GM18511 (cell line): ENCODE results near the gene CLDN6.
"Not testable (repeated sequence)": the region's sequence is repeated elsewhere in the genome, so short reads cannot be mapped to it uniquely, and the experiment has no call there.

Experiments used
- ATAC-seq: cut with Tn5 transposase; IDR thresholded peaks from one replicate; pipeline ENCODE4 v1.9.1; 2021; ENCODE audit warnings: mild to moderate bottlenecking, moderate library complexity; ENCODE audit not compliant: unreplicated experiment

Gene CLDN6, protein sequence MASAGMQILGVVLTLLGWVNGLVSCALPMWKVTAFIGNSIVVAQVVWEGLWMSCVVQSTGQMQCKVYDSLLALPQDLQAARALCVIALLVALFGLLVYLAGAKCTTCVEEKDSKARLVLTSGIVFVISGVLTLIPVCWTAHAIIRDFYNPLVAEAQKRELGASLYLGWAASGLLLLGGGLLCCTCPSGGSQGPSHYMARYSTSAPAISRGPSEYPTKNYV

DNA sequence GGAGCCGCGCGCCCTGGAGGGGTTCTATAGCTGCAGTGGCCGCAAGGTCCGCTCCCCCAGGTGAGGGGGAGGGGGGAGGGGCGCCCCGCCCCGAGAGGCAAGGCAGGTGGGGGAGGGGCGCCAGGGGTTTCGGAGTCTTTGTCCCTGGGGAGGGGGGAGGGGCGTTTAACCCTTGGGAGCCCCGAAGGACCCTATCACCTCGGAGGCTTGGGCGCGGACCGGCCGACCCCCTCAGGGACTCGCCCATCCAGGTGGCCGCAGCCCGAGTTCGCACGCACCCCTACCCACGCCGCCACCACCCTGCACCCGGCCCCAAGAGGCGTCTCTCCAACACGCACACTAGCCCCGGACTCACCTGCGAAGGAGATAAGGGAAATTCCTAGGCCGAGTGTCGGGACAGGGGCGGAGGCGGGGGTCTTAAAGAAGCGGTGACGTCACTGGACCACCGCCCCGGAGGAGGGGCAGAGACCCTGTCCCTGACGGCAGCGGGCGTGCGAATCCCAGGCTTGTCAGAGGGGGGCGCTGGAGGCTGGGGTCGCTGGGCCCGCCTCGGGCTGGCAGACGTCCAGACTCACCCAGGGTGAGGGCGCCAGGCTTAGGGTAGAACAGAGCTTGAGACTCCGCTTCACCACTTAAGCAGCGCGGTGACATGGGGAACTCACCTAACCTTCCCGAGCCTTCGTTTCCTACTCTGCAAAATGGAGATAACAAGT lies at the start of gene CLDN6:
Gene CLDN6 (minus strand): TSS at position 390 of the 713 bp plus-strand sequence. CDS start 2,162 bp downstream, outside the sequence.
- ATAC-seq, result no peak

DNA sequence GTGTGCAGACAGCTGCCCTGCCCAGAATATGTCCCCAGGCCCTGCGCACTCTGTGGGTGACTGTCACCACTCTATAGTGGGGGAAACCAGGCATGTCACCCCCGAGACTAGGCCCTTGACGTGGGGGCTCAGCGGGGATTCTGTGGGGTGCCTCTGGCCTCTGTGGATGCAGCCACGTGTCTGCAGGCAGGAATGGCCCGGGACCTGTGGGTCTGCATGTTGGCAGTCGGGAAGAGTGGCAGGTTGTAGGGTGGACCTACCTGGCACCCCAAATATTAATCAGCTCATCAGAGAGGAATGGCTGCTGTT lies 48.4 kb upstream of the CLDN6 start:
- no peak for ATAC-seq

DNA sequence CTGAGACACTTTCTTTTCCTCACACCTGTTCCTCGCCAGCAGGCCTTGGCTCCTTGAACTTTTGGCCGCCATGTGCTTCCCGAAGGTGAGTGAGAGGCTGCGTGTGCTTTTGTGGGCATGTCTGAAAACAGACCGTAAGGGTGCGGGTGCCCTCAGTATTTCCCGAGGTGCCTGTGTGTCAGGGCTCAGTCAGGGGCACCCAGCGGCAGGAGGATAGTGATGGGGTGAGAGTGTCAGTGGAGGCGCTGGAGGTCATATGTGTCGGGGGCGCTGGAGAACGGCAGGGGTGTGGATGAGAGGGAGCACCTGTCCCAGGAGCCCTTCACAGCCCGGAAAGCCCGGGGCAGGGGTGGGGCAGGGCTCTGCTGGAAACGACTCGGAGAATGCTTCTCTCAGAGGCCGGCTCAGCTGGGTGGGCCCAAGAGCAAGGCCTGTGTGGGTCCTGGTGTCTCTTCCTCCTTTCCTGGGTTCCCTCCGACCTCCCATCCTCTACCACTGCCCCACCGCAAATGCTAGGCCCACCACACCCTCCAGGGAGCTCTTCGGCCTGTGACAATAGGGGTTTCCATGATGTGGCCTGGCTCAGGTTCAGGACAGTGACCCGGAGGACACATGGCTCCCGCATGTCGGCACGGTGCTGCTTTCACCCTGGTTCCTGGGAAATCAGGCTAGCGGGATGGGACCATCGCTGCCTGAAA lies 47.9 kb upstream of the CLDN6 start:
- ATAC-seq, result no peak

DNA sequence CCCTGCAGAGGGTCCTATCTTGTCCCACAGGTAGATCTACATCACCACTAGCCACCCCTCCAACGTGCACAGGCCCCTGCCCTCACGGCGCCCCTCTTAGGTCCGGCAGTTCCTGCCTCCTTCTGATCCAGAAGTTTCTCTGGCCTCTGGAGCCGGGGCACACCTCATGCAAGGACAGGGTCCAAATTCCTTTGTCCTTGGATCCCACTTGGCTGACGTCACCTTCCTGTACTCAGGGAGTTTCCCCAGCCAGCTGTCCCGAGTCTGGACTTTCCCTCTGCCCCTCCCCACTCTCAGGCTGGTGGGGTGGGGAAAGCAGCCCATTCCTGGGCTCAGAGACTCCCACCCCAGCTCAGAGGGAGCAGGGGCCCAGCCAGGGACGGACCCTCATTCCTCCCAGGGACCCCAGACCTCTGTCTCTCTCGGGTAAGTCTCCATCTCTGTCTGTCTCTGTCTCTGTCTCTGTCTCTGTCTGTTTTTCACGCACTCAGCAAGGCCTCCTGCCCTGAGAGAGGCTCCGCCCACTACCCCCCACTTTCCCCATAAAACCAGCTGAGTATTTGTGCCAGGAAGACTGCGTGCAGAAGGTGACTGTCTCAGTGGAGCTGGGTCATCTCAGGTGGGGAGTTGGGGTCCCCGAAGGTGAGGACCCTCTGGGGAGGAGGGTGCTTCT lies 47.2 kb upstream of the CLDN6 start, which contains the start of gene IL32:
Gene IL32 (plus strand): TSS at position 572 of the 673 bp plus-strand sequence. CDS start 172 bp downstream, outside the sequence.
- ATAC-seq, result no peak

DNA sequence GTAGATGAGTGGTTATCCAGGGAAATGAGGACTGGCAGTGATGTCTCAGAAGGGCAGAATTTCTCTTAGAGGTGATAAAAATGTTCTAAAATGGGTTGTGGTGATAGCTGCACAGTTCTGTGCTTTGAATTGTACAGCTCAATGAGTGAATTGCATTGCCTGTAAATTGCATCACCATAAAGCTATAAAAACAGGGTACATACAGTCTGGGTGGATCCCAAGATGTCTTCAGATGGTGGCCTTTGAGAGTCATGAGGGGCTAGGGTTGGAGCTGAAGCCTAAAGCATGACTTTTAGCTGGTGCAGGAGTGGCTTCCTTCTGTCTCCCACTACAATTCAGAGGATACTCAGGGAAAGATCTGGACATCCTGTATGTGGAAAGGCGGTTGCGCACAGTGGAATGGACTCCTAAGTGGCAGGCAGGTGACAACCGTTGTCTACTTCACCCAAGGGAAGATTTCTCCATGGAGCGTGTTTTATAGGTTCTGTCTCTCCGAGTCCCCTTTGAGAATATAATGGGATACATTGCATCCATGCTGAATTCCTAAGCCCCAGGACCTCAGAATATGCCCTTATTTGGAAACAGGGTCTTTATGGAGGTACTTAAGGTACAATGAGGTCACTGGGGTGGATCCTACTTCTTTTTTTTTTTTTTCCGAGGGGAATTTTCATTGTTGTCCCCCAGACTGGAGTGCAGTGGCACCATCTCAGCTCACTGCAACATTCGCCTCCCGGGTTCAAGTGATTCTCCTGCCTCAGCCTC lies 45.8 kb upstream of the CLDN6 start:
- no peak for ATAC-seq

DNA sequence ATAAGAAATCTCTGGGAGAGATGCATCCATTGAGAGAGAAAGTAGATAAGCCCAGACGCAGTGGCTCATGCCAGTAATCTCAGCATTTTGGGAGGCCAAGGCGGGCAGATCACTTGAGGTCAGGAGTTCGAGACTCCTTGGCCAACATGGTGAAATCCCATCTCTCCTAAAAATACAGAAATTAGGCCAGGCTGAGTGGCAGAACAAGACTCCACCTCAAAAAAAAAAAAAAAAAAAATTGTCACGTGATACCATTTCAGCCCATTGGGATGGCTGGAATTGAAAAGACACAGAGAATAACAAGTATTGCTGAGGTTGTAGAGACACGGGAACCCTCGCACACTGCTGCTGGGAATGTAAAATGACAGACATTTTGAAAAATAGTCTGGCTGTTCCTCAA lies 44.6 kb upstream of the CLDN6 start:
- ATAC-seq, result no peak

DNA sequence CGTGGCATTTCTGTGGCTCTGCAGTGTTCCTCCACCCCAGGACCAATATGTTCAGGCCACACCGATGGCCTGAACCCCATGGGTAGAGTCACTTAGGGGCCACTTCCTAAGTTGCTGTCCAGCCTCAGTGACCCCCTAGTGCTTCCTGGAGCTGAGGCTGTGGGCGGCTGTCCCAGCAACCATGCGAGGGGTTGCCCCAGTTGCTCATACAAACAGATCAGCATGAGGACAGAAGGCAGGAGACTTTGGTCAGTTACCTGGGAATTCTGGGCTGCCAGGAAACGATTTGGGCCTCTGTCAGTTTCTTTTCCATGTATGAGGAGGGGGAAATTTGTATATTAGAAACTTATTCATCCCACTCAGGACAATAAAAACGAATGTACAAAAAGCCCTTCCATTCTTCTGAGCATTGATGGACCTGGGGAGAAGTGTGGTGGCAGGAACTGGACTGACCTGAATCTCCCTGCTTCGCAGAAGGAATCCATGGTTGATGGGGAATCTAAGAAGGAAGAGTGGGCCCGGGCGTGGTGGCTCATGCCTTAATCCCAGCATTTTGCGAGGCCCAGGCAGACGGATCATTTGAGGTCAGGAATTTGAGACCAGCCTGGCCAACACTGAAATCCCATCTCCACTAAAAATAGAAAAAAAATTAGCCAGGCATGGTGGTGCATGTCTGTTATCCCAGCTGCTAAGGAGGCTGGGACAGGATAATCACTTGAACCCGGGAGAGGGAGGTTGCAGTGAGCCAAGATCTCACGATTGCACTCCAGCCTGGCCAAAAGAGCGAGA lies 42.5 kb upstream of the CLDN6 start:
- ATAC-seq, result no peak

DNA sequence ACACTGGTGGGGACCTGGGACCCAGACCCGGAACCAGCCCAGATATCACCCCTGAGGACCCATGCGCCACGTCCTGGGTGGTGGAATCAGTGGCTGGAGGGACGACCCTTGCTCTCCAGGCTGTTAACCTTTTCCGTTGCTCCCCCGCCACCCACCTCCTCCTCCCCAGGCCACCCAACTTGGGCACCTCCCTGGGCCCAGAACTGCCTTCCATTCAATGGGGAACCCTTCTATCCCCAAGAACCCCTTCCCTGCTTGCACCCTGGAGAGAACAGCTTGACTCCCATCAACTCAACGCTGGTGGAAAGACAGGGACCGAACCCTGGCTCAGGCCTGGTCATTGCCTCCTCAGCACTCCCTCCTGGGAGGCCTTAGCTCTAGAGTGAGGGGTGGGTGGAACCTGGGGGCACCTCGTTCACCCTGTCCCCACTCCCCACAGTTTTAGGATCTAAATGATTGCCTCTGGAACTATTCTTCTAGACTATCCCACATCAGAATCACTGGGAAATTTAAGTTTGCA lies 41.8 kb upstream of the CLDN6 start:
- no peak for ATAC-seq

DNA sequence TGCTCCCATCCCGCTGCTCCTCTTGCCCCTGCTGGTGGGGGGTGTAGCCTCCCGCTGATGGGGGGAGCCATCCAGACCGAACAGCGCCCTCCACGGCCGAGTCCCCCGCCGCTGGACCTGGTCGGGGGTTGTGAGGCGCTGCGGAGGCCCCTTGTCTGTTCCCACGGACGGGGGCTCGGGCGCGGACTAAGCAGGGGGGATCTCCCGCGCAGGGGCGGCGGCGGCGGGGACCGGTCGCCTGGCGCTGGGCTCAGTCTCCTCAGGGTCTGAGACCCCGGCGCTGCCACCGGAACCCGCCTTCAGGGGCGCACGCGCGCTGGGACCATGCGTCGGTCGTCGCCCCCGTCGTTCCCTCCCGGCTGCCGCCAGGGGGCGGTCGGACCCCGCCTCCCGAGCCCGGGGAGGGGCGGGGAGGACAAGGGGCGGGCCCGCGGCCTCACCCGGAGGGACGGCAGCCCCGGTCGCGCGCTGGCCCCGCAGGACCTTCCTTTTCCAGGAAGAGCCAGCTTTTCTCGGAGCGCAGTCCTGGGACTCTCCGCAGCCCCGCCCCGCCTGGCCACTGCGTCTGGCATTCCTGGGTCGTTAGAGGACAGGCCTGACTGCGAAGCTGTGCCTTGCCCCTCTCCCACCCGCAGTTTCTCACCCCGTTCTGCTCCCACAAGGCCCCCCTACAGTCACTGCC lies 41.2 kb upstream of the CLDN6 start:
- peak; percentile 85 for ATAC-seq

DNA sequence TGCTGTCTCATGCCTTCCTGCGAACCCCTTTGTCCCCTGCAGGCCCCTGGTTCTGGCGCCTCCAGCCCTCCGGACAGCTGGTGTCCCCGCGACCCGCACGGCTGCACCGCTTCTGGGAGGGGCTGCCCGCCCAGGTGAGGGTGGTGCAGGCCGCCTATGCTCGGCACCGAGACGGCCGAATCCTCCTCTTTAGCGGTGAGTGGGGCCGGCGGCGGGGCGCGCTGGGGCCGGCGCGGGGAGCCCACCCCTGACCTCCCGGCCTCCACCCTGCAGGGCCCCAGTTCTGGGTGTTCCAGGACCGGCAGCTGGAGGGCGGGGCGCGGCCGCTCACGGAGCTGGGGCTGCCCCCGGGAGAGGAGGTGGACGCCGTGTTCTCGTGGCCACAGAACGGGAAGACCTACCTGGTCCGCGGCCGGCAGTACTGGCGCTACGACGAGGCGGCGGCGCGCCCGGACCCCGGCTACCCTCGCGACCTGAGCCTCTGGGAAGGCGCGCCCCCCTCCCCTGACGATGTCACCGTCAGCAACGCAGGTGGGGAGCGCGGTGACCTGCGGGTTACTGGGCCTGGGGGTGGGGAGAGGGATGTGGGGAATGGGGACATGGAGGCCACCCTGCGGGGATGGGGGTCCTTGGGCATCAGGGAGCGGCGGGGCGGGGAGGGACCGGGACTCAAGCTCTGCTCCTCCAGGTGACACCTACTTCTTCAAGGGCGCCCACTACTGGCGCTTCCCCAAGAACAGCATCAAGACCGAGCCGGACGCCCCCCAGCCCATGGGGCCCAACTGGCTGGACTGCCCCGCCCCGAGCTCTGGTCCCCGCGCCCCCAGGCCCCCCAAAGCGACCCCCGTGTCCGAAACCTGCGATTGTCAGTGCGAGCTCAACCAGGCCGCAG lies 40.4 kb upstream of the CLDN6 start:
- peak; percentile 57 for ATAC-seq

DNA sequence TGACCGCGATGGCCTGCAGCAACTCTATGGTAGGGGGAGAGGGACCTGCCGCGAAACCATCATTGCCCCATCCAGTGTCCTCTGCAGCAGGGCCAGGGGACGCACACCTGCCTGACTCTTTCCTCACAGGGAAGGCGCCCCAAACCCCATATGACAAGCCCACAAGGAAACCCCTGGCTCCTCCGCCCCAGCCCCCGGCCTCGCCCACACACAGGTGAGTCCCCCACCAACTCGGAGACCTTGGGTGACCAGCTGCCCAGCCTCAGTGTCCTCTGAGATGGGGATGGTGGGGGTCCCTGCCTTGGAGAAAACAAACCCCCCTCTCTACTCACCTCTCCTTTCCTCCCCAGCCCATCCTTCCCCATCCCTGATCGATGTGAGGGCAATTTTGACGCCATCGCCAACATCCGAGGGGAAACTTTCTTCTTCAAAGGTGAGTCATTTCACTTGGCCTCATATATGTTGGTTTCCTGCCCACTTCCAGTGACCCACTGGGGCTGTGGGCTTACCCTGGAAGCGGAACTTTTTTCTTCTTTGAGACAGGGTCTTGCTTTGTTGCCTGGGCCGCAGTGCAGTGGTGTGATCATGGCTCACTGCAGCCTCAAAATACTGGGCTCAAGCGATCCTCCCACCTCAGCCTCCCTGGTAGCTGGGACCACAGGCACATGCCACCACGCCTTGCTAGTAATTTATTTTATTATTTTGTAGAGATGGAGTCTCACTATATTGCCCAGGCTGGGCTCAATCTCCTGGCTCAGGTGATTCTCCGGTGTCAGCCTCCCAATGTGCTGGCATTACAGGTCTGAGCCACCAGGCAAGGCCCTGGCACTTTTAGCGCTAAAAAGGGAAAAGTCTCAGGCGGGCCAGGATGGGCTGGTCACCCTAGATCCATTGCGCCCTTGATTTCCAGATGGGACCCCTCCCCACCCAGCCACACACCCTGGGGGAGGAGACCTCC lies 39.5 kb upstream of the CLDN6 start:
- no peak for ATAC-seq

DNA sequence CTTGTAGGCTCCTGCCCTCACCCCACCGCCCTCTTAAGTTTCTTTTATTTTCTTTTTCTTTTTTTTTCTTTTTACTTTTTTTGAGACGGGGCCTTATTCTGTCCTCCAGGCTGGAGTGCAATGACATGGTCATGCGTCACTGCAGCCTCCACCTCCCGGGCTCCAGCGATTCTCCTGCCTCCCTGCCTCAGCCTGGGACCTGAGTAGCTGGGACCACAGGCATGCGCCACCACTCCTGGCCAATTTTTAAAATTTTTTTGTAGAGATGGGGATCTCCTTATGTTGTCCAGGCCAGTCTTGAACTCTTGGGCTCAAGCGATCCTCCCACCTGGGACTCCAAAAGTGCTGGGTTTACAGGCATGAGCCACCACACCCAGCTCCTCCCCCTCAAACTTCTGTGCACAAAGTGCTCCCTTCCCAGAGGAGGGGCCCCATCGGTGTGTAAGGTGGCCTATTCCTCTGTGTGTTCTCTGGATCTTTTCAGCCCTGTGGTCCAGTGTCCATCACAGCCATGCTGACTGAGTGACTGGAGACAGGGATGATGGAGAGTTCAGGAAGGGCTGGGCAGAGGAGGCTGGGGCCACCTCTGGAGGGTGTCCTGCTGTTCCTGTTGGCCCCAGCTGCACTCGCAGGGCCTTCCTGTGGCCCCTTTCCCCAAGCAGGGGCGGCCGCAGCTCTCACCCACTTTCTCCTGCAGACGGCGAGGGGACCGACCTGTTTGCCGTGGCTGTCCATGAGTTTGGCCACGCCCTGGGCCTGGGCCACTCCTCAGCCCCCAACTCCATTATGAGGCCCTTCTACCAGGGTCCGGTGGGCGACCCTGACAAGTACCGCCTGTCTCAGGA lies 38.6 kb upstream of the CLDN6 start:
- no peak for ATAC-seq

DNA sequence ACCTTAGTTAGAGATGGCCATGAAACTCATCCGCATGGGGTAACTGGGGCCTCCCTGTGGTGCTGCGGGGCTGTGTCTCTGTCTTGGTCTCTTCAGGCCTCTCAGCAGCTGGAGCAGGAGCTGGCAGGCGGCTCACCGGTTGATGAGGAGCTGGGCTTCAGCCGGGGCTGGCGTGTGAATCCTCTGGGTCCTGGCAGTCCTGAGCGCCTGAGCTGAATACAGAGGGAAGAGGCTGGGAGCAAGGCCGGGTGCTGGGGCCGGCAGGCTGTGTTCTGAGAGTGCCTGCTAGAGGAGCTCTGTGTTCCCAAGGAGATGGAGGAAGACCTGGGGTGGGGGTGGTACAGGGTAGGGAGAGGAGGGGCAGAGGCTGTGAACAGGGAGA lies 37.7 kb upstream of the CLDN6 start:
- not testable (repeated sequence) for ATAC-seq

DNA sequence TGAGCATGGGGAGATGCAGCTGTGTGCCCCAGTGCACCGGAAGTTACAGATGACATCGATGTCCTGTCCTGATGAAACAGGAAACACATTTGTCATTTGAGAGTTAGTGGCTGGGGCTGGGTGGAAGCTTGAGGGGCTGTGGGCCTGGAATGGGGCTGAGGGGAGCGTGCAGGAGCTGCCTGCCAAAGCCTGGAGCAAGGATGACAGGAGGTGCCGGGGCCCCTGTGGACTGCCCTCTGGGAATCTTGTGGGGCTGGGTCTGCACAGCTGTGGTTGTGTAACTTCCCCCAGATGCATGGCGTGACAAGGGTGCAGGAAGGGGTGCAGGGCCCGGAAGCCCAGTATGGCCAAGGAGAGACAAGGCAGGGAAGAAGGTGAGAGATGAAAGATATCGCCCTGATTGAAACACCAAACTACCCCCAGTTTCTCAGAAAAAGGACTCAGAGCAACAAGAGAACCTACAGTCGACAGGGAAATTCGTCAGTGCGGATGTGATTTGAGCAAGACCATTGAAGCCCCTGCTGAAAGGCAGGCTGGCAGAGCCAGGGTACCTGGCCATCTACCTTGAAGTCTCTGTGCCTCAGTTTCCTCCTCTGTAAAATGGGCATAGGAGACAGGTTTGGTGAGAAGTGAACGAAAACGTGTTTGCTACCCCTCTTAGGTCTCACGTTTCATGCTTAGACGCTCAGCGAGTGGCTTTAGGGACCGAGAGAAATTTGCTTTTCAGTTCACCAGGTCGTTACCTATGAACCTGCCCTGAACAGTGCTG lies 37.2 kb upstream of the CLDN6 start:
- ATAC-seq, result no peak

DNA sequence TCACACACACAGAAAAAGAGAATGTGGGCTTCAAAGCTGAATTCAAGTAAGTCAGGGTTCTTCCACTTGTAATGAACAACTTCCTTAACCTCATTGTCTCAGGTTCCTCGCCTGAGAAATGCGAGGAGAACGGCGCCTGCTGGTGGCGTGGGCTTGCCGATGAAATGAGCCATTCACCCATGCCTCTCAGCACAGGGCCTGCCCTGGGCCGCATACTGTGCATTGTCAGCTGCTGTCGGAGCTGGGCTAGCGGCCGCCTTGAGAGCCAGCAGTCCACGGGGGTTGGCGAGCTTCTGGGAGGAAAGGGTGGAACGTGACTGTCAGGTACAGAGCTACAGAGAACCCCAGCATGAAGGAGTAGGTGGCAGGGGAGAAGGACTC lies 35.3 kb upstream of the CLDN6 start:
- not testable (repeated sequence) for ATAC-seq
